Neural progenitor cell (in vitro differentiated cells): ENCODE results near the gene EFCAB6. TPM values are rescaled to one million over a fixed set of nuclear protein-coding genes. Genes with fewer than 3 reads are reported as not detected.

Experiments used
- DNase-seq: peaks from one replicate; pipeline ENCODE4 v3.0.0-alpha.2; 2016; ENCODE audit warnings: low spot score
- H2AFZ ChIP-seq: fragments of 200-600 bp; sonication (generic); replicated peaks from 2 replicates; pipeline ENCODE4 v1.6.1; 2016; ENCODE audit warnings: antibody characterized with exemption
- H3F3A ChIP-seq: fragments of 200-600 bp; sonication (generic); 2 replicates; pipeline ENCODE4 v1.6.1; 2016; ENCODE audit warnings: antibody characterized with exemption, low read depth
- H3K27ac ChIP-seq: fragments of 200-600 bp; sonication (generic); 2 replicates; pipeline ENCODE4 v1.5.1; 2016; ENCODE audit warnings: mild to moderate bottlenecking
- H3K27me3 ChIP-seq: fragments of 200-600 bp; sonication (generic); 2 replicates; pipeline ENCODE4 v1.6.1; 2016; ENCODE audit warnings: mild to moderate bottlenecking, moderate library complexity
- H3K36me3 ChIP-seq: fragments of 200-600 bp; sonication (generic); 2 replicates; pipeline ENCODE4 v1.5.1; 2016
- H3K4me1 ChIP-seq: fragments of 200-600 bp; sonication (generic); 2 replicates; pipeline ENCODE4 v1.6.1; 2016; ENCODE audit warnings: mixed run types
- H3K4me2 ChIP-seq: fragments of 200-600 bp; sonication (generic); 2 replicates; pipeline ENCODE4 v1.6.1; 2016
- H3K4me3 ChIP-seq: fragments of 200-600 bp; sonication (generic); 2 replicates; pipeline ENCODE4 v1.5.1; 2016
- H3K79me2 ChIP-seq: fragments of 200-600 bp; sonication (generic); 2 replicates; pipeline ENCODE4 v1.6.1; 2016; ENCODE audit warnings: low read depth
- H3K9ac ChIP-seq: fragments of 200-600 bp; sonication (generic); 2 replicates; pipeline ENCODE4 v1.6.1; 2016
- H3K9me3 ChIP-seq: fragments of 200-600 bp; sonication (generic); 2 replicates; pipeline ENCODE4 v1.5.1; 2016; ENCODE audit warnings: low read depth
- H4K20me1 ChIP-seq: fragments of 200-600 bp; sonication (generic); 2 replicates; pipeline ENCODE4 v1.6.1; 2016; ENCODE audit warnings: low read depth
- H3K27ac Mint-ChIP-seq: 3 replicates; pipeline ENCODE4 v1.8.0; 2021; ENCODE audit warnings: mixed read lengths
- H3K27me3 Mint-ChIP-seq: 2 replicates; pipeline ENCODE4 v1.8.0; 2022; ENCODE audit warnings: low read depth, mild to moderate bottlenecking, inconsistent platforms, moderate library complexity, mixed read lengths; ENCODE audit not compliant: insufficient read depth
- H3K36me3 Mint-ChIP-seq: 3 replicates; pipeline ENCODE4 v1.8.0; 2021; ENCODE audit warnings: mixed read lengths
- H3K4me1 Mint-ChIP-seq: 3 replicates; pipeline ENCODE4 v1.8.0; 2021; ENCODE audit warnings: mixed read lengths
- H3K4me3 Mint-ChIP-seq: 3 replicates; pipeline ENCODE4 v1.8.0; 2021; ENCODE audit warnings: mild to moderate bottlenecking, moderate library complexity, mixed read lengths
- H3K9me3 Mint-ChIP-seq: 3 replicates; pipeline ENCODE4 v1.8.0; 2020; ENCODE audit warnings: mixed read lengths
- CTCF ChIP-seq: fragments of 200-600 bp; sonication (generic); IDR thresholded peaks from 2 replicates; pipeline ENCODE4 v1.5.1; 2017; ENCODE audit warnings: antibody characterized with exemption, mild to moderate bottlenecking
- EZH2 ChIP-seq: fragments of 200-600 bp; sonication (generic); IDR thresholded peaks from 2 replicates; pipeline ENCODE4 v1.6.1; 2017; ENCODE audit warnings: antibody characterized with exemption, mild to moderate bottlenecking, moderate library complexity
- EZH2phosphoT487 ChIP-seq: fragments of 200-600 bp; sonication (generic); IDR thresholded peaks from 2 replicates; pipeline ENCODE4 v1.6.1; 2017; ENCODE audit warnings: antibody characterized with exemption
- total RNA-seq: library from RNA; depleted of rRNA; stranded (reverse); fragments of >200 nt; gene quantifications from 2 replicates; pipeline ENCODE4 v1.2.3, GENCODE V29; 2015; ENCODE audit warnings: low replicate concordance

EFCAB6 gene
- total RNA-seq, 1 donor from 2014 or later = 4.9 TPM

- Histone ChIP-seq H3K9me3 (no peaks in the 10 kb centered on the region), H3K4me3 (no peak overlapping the region), H2AFZ (no peak overlapping the region), H3K27me3 (peaks cover 1% of the 10 kb centered on the region), H3K79me2 (no peaks in the 10 kb centered on the region), H3K36me3 (no peaks in the 10 kb centered on the region), H3K4me2 (no peak overlapping the region), H3K4me1 (no peaks in the 10 kb centered on the region), H4K20me1 (no peaks in the 10 kb centered on the region), H3F3A (no peaks in the 10 kb centered on the region), H3K27ac (no peak overlapping the region), H3K9ac (no peak overlapping the region)
- Mint-ChIP-seq H3K9me3 (peaks cover 5% of the 10 kb centered on the region), H3K4me3 (no peak overlapping the region), H3K36me3 (no peaks in the 10 kb centered on the region), H3K27ac (no peak overlapping the region), H3K4me1 (no peaks in the 10 kb centered on the region), H3K27me3 (no peaks in the 10 kb centered on the region)
- peak; percentile 62 for TF ChIP-seq CTCF
- no peak for TF ChIP-seq EZH2phosphoT487
- no peak for TF ChIP-seq EZH2
- peak; percentile 63 for DNase-seq
Observed at GRCh38 chr22:43796567-43796966, 15.5 kb downstream of the EFCAB6 start.

GRCh38 chr22:43795320-43795719 is 16.8 kb downstream of the EFCAB6 start:
- no peak overlapping the region for H3K4me3 ChIP-seq
- H2AFZ ChIP-seq = no peak overlapping the region
- H3K4me1 Mint-ChIP-seq = no peaks in the 10 kb centered on the region
- no peaks in the 10 kb centered on the region for H3K9me3 Mint-ChIP-seq
- H3K9me3 ChIP-seq = no peaks in the 10 kb centered on the region
- TF ChIP-seq CTCF (no peak), EZH2 (no peak)
- no peaks in the 10 kb centered on the region for H3K27me3 Mint-ChIP-seq
- no peaks in the 10 kb centered on the region for H3F3A ChIP-seq
- H3K4me2 ChIP-seq = no peak overlapping the region
- H4K20me1 ChIP-seq = no peaks in the 10 kb centered on the region
- H3K27ac Mint-ChIP-seq = no peak overlapping the region
- no peak overlapping the region for H3K9ac ChIP-seq
- DNase-seq = no peak
- H3K36me3 ChIP-seq = no peaks in the 10 kb centered on the region
- no peak overlapping the region for H3K27ac ChIP-seq
- no peak overlapping the region for H3K4me3 Mint-ChIP-seq
- H3K79me2 ChIP-seq = no peaks in the 10 kb centered on the region
- H3K4me1 ChIP-seq = no peaks in the 10 kb centered on the region
- H3K36me3 Mint-ChIP-seq = no peaks in the 10 kb centered on the region
- no peaks in the 10 kb centered on the region for H3K27me3 ChIP-seq

- Histone ChIP-seq H3K27me3 (peaks cover 13% of the 10 kb centered on the region), H3K79me2 (no peaks in the 10 kb centered on the region), H3K4me3 (no peak overlapping the region), H3K4me2 (no peak overlapping the region), H3K36me3 (no peaks in the 10 kb centered on the region), H3K4me1 (no peaks in the 10 kb centered on the region), H2AFZ (no peak overlapping the region), H3F3A (no peaks in the 10 kb centered on the region), H3K27ac (no peak overlapping the region), H4K20me1 (no peaks in the 10 kb centered on the region), H3K9ac (no peak overlapping the region), H3K9me3 (no peaks in the 10 kb centered on the region)
- Mint-ChIP-seq H3K4me1 (no peaks in the 10 kb centered on the region), H3K27me3 (no peaks in the 10 kb centered on the region), H3K9me3 (no peaks in the 10 kb centered on the region), H3K36me3 (no peaks in the 10 kb centered on the region), H3K27ac (no peak overlapping the region), H3K4me3 (no peak overlapping the region)
- DNase-seq = no peak
- TF ChIP-seq EZH2 (no peak), CTCF (no peak), EZH2phosphoT487 (no peak)
Observed at GRCh38 chr22:43792905-43793304, 19.2 kb downstream of the EFCAB6 start.
